CD1c-positive myeloid dendritic cell (primary cell): ENCODE measurements around the gene UCP3.
A peak's percentile ranks its signal among the peaks of the same experiment; 100 is the strongest.

ENCODE experiments used
- DNase-seq: peaks from one replicate; pipeline ENCODE4 v3.0.0-alpha.2; 2016; ENCODE audit errors: extremely low spot score

Gene UCP3

DNA sequence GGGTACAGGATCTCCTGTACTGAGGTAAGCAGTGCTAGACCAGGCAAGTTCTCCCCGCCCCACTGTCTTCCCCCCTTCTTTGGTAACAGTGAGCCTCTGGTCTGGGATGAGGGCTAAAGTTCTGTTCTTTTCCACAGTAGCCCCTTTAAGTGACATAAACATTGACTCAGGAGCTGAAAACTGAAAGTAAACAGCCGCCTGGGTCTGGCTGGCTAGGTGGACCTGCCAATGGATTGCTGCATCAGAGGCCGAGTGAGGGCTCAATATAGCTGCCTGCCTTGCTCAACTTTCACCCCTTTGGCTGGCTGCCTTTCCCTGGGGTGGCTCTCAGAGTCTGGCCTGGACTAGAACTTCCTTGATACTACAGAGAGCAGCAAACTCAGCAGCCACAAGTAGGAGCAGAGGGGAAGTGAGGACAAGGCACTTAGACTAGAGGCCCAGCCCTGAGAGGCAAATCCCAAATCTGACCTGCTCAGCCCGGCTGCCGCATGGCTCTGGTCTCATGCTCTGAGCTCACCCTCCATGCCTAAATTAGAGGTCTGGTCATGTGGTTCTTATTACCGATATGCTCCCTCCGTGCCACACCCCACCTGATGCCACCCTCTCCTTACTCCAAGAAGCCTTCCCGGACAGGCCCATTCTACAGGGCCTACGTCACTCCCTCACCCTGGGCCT lies 9.6 kb upstream of the UCP3 start:
- peak; percentile 87 for DNase-seq

GRCh38 chr11:74017631-74018030 lies 8.7 kb upstream of the UCP3 start:
- DNase-seq = no peak

DNA sequence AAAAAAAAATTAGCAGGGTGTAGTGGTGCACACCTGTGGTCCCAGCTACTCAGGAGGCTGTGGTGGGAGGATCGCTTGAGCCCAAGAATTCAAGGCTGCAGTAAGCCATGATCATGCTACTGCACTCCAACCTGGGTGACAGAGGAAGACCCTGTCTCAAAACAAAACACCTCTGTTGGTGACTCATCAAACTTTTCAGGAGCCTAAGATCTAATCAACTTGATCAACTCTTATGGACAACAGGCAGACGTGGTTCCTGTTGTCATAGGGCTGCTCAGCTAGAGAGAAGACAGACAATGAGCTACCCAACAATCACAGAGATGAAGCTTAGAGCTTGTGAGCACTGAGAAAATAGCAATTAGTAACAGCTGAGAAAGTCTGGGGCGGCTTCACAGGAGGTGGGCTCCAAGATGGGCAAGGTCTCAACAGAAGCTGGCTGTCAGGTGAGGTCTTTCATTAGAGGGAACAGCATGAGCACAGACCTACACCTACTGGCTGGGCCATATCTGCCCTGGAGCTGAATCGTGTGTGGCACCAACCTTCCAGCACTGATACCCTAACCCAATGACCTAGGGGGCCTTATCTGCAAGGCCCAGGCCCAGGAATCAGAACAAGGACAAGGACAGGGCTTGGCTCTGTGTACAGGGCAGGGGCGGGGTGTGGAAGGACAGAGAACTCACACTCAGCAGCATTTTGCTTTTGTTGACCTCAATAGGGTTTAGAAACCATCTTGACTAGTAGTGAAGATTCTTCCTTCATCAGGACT lies 7.2 kb upstream of the UCP3 start:
- DNase-seq = no peak

DNA sequence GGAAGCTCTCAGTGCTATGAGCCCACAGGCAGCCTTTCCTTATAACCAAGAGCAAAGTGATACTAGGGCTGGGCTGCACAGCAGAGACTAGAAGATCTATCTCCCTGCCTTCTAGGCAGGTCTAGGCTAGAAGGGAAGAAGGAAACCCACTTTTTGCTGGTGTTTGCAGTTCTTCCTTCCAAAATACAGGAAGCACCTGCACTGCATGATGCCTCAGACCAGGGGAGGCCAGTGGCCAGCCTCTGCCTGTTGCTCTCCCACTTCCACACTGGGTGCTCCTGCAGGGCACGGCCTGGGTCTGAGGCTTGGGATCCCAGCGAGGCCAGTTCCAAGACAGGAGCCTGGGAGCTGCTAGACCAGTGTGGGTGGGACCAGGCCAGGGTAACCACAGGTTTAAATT lies 6.0 kb upstream of the UCP3 start:
- peak; percentile 46 for DNase-seq

DNA sequence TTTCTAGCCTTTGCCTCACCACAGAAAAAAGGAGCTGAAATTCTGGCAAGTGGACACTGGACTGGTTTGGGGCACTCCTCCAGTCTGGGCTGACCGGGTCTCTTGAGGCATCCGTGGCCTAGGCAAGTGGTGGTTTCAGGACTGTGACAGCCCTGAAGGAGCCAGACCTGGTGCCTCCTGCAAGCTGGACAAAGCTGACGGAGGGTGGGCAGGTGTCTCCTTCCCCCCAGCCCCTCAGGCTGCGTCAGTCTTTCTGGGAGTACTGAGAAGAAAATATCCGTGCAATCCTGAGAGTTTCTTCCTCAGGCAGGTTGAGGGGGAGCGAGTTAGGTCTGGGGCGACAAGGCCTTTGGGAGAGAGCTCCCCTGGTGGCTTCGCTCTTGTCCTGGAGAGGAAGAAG lies 4.3 kb upstream of the UCP3 start:
- DNase-seq = no peak

GRCh38 chr11:74012074-74012809 lies 3.4 kb upstream of the UCP3 start:
- DNase-seq = no peak

- peak; percentile 14 for DNase-seq
These were observed 2.6 kb upstream of the UCP3 start for GRCh38 chr11:74011360-74012073.

DNA sequence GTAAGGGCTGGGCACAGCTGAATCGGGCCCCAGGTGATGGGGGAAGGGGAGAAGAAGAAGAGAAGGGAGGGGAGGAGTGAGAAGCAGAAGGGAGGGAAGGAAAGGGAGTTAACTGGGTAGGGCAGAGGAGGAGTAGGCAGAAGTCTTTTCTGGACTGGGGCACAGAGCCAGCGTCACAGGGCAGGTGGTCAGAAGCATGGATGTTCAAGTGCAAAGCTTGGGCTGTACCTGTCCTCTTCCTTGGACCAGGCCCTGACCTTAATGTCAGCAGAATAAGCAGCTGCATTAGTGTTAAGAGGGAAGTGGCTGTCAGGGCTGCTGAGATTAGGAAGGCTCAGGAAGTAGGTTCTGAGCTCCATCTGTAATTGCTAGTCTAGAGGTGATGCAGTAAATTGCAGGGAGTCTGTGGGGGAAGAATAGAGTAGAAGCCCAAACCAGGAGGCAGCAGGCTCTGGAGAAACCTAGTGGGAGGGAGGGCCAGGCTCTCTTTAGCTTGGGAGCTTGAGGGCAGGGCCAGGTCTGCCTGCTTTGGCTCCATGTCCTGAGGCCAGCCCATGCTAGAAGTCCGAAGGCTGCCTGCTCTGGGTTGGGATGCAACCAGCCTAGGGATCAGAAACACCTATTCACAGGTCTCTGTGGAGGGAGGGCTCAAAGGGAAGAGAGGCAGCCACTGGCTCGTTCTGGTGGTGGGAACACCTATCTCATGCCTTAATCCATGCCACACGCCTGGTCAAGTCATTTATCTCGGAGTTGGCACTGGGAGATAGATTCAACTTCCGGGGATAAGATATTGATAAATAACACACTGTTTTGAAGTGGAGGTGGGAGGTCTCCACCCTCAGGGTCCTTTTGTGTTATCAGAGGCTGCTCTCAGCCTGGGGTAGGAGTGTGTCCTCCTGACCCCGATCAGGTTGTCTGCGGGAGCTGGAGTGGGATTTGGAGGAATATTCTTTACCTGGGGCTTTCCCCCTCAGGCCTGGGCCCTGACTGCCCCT lies 1.7 kb upstream of the UCP3 start:
- DNase-seq = no peak

GRCh38 chr11:74009675-74010305 lies 905 bp upstream of the UCP3 start:
- no peak for DNase-seq

- no peak for DNase-seq
These were observed 304 bp upstream of the UCP3 start for GRCh38 chr11:74009230-74009547.

DNA sequence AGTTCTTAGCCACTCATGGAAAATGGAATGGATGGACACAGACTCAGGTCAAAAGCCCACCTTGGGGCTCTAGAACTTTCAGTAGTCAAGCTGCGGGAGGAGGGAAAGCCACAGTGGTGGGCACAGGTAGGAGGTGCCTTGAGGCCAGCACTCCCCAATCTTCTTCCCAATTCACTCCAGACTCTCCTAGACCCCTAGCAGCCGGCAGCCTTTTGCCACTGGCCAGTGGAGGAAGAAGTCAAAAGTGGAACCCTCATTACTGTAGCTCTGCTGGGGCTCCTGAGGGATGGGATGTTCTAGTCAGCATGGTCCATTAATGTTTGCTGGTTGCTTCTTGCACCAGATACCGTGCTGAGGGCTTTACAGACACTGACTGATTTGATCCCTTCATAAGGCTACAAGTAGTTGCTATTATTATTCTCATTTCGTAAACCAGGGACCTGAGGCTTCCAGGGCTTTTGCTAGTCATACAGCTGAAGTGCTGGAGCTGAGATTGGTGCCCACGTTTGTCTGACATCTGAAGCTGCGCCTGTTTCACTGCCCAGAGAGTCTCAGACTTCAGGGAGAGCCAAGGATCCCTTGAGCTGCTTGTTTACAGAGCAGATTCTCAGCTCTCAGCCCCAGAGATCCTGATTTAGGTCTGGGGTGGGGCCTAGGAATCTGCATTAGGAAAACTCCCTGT lies 1.1 kb downstream of the UCP3 start:
- no peak for DNase-seq

- DNase-seq = no peak
These were observed 2.1 kb downstream of the UCP3 start for GRCh38 chr11:74006743-74007304.

- DNase-seq = no peak
These were observed 3.0 kb downstream of the UCP3 start for GRCh38 chr11:74005721-74006517.

DNA sequence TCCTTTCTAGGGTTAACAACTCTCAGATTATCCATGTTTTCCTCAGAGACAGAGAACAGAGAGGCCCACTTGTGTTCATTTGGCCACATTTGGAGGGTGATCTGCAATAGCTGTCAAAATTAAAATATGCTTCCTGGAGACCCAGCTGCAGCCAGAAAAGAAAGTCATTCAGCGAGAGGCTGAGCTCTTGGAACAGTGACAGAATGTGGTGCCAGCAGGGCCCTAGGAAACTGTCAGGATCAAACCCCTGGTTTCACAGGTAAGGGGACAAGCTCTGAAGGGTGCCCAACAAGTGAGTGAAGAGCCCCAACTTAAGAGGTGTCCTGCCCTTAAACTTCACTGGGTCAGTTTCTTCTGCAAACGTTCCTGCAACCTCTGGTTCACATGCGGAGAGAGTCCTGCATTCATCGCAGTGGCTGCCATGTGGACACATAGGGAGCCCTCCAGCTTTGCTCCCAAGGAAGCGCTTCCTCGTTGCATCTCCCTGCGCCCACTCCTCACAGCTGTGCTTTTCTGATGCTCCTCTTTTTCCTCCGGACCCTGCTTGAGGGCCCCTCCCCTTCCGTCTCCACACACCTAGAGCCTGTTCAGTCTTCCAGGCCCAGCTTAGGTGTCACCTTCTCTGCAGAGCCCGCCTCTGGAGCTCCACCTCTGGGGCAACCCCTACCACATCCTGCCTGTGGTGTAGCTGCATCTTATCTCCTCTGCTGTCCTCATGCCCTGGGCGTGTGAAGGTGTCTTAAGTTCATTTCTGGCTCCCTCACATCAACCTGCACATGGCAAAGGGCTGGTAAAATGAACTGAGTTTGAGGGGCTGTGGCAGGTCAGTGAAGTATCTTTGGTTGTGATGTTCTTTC lies 3.9 kb downstream of the UCP3 start:
- DNase-seq = peak; percentile 42

GRCh38 chr11:74004046-74004695 lies 4.7 kb downstream of the UCP3 start:
- no peak for DNase-seq

- DNase-seq = no peak
These were observed 6.1 kb downstream of the UCP3 start for GRCh38 chr11:74002832-74003231.

DNA sequence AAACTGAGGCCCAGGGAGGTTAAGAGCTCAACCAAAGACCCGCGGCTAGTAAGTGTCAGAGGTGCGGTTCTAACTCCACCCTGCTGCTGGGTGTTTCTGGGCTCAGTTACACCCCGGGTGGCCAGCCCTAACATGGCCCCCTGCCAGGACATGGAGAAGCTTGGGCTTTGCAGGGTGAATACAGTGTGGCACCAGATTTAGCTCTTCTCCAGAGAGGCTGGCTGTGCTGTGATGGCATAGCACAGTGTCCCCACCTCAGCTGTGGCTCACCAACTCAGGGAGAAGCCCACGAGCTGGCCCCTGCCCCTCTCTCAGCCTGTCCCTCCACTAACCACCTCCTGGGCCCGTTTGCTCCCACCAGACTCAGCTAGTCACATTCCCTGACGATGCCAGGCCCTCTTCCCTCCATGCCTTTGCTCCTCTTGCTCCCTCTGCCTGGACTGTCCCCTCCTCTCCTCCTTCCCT lies 7.0 kb downstream of the UCP3 start:
- DNase-seq = no peak
